ENCODE results near the gene MRPS6. TPM values are rescaled to one million over a fixed set of nuclear protein-coding genes. Genes with fewer than 3 reads are reported as not detected.

MRPS6 gene
- total RNA-seq, 4 donors from 2014 or later = 19.5 to 44.0 (median 40.9) TPM

- Histone ChIP-seq H3K4me1 (no peaks in the 10 kb centered on the region), H3K4me3 (no peak overlapping the region), H3K27me3 (no peaks in the 10 kb centered on the region), H3K36me3 (no peaks in the 10 kb centered on the region), H3K9me3 (no peaks in the 10 kb centered on the region), H3K27ac (replicated peaks in 1 of 4) (no peak overlapping the region)
- intact Hi-C loops (cut with DNase I) = no loop called here
- no peak for TF ChIP-seq EP300 (IDR thresholded peaks at IDR 0.05)
- TF ChIP-seq POLR2AphosphoS5 (IDR thresholded peaks at IDR 0.05) = no peak
- TF ChIP-seq, protein P1, sequence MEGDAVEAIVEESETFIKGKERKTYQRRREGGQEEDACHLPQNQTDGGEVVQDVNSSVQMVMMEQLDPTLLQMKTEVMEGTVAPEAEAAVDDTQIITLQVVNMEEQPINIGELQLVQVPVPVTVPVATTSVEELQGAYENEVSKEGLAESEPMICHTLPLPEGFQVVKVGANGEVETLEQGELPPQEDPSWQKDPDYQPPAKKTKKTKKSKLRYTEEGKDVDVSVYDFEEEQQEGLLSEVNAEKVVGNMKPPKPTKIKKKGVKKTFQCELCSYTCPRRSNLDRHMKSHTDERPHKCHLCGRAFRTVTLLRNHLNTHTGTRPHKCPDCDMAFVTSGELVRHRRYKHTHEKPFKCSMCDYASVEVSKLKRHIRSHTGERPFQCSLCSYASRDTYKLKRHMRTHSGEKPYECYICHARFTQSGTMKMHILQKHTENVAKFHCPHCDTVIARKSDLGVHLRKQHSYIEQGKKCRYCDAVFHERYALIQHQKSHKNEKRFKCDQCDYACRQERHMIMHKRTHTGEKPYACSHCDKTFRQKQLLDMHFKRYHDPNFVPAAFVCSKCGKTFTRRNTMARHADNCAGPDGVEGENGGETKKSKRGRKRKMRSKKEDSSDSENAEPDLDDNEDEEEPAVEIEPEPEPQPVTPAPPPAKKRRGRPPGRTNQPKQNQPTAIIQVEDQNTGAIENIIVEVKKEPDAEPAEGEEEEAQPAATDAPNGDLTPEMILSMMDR (IDR thresholded peaks at IDR 0.05) = no peak
- TF ChIP-seq POLR2A (IDR thresholded peaks at IDR 0.05; ENCODE audit: low read depth) = no peak
- no peak for DNase-seq (ENCODE audit: extremely low spot score)
- WGBS = 90% methylated on average over 3 of the region's 3 CpGs
Measured at GRCh38 chr21:34061983-34062382, 11.4 kb upstream of the MRPS6 start.

DNA sequence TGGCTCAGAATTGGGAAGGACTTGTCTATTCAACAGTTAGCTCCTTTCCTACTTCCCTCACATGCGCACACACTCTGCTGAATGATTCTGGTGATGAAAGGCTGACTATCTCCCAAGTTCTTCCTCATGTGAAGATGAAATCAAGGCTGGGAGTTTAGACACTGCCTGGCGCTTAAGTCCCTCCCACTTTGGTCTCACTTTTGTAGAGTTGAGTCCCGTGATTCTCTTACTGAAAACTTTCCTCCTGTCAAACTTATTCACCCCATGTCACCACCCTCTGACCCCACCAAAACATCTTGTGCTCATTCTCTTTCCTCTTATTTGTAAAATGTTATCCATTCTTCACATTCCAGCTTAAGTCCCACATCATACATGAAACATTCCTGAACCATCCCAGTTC lies 8.4 kb upstream of the MRPS6 start:
- no peaks in the 10 kb centered on the region for H3K4me1 ChIP-seq
- no peak for TF ChIP-seq EP300 (IDR thresholded peaks at IDR 0.05)
- TF ChIP-seq POLR2A (IDR thresholded peaks at IDR 0.05; ENCODE audit: low read depth) = no peak
- TF ChIP-seq, protein P1 (IDR thresholded peaks at IDR 0.05) = no peak
- no peak for TF ChIP-seq POLR2AphosphoS5 (IDR thresholded peaks at IDR 0.05)
- no peaks in the 10 kb centered on the region for H3K36me3 ChIP-seq
- H3K9me3 ChIP-seq = no peaks in the 10 kb centered on the region
- H3K27me3 ChIP-seq = no peaks in the 10 kb centered on the region
- WGBS = 65% methylated on average over 3 of the region's 3 CpGs
- H3K27ac ChIP-seq (replicated peaks in 1 of 4) = no peak overlapping the region
- intact Hi-C loops (cut with DNase I) = no loop called here
- no peak for DNase-seq (ENCODE audit: extremely low spot score)
- H3K4me3 ChIP-seq = no peak overlapping the region

DNA sequence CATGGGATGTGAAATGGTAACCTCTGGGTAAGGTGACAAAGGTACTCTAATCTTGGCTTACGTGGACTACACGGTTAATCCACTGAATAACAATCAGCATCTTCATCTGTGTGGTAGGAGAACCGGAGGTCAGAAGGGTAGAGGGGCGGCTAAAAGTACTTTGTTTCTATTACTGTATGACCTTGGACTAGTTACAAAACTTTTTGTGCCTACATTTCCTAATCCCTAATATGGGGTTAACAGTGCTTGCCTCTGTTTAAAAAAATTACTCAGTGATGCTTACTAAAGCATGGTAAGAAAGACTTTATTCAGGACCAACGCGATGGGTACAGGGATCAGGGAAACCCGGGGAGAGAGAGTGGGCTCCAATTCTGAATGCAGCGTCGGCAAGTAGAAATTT lies 1.7 kb upstream of the MRPS6 start:
- TF ChIP-seq, protein P1 (IDR thresholded peaks at IDR 0.05) = no peak
- TF ChIP-seq POLR2A (IDR thresholded peaks at IDR 0.05; ENCODE audit: low read depth) (no peak), EP300 (IDR thresholded peaks at IDR 0.05) (no peak), POLR2AphosphoS5 (IDR thresholded peaks at IDR 0.05) (no peak)
- Histone ChIP-seq H3K9me3 (no peaks in the 10 kb centered on the region), H3K36me3 (no peaks in the 10 kb centered on the region), H3K27ac (replicated peaks in 1 of 4) (peak overlapping the region in 3 of 4 donors; percentile 87 to 91 (median 90)), H3K4me3 (no peak overlapping the region), H3K27me3 (no peaks in the 10 kb centered on the region), H3K4me1 (peaks cover 15 to 35% (median 31%) of the 10 kb centered on the region in 4 donors)
- intact Hi-C loops (cut with DNase I) = loop anchor here (5.0 kb wide), 3 partner anchors 131 to 276 kb away; no protein-coding TSS in a partner anchor
- DNase-seq (ENCODE audit: extremely low spot score) = no peak
- WGBS = 85% methylated on average over 9 of the region's 9 CpGs

DNA sequence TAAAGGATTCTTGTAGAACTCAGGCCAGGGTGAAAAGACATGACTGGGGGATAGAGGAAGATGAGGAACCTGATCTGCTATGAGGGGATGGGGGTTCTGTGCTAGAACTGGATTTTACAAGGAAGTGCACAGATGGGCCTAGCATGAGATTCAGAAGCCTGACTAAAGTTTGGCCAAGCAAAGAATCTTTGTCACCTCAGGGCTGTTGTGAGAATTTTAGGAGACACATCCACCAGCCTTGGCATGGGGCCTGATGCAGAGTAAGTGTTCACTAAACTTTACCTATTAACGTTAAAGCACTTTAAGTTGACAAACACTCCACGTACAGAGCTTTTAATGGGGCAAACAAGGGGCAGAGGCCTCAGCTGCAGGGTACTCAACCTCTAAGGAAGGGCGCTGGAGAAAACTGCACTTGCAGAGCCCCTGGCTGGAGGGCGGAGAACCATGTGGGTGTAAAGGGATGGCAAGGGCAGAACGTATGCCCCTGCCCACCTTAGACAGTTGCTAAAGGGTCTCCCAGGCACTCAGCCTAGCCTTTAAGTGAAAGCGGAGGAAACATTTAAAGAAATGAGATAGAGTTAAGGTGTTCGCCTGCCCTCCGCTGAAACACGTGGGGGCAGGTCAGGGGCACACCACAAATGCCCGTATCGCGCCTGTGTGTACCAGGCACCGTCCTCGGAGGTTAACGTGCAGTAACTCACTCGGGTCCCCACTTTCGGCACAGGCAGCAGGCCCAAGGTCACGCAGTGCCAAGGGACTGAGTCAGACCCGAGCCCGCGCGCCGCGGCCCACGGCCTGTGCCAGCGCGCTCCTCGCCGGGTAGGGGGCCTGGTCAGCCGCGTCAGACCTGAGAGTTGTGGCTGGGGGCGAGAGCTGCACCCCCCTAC lies 990 bp upstream of the MRPS6 start:
- Histone ChIP-seq H3K27ac (replicated peaks in 1 of 4) (peak overlapping the region; percentile 81 to 91 (median 88)), H3K27me3 (no peaks in the 10 kb centered on the region), H3K4me1 (peaks cover 15 to 41% (median 37%) of the 10 kb centered on the region in 4 donors), H3K36me3 (no peaks in the 10 kb centered on the region), H3K9me3 (no peaks in the 10 kb centered on the region), H3K4me3 (peak overlapping the region; percentile 78 to 88 (median 81))
- DNase-seq (ENCODE audit: extremely low spot score) = no peak
- 71% methylated on average over 15 of the region's 32 CpGs for WGBS
- no peak for TF ChIP-seq EP300 (IDR thresholded peaks at IDR 0.05)
- TF ChIP-seq POLR2AphosphoS5 (IDR thresholded peaks at IDR 0.05) = no peak
- TF ChIP-seq, protein P1 (IDR thresholded peaks at IDR 0.05) = no peak
- no peak for TF ChIP-seq POLR2A (IDR thresholded peaks at IDR 0.05; ENCODE audit: low read depth)
- intact Hi-C loops (cut with DNase I) = loop anchor here (1.0 to 5.0 kb wide), 4 partner anchors 57 to 275 kb away; no protein-coding TSS in a partner anchor

Data from esophagus muscularis mucosa (tissue), 4 donors.